Esophagus muscularis mucosa (tissue), 4 donors: ENCODE data around the gene SCGN. TPM values are rescaled to one million over a fixed set of nuclear protein-coding genes. Genes with fewer than 3 reads are reported as not detected.

Experiments
- DNase-seq: peaks from one replicate; pipeline ENCODE4 v3.0.0-alpha.2; 2017; ENCODE audit errors: extremely low spot score
- H3K27ac ChIP-seq, 4 donors: fragments of 200-600 bp; sonication (generic); replicated peaks in 1 of 4; 1 replicate in 3 of 4; 2 replicates in 1 of 4; pipeline ENCODE4 v1.5.1; 2016 to 2019; ENCODE audit warnings: mild to moderate bottlenecking in 1 of 4
- H3K27me3 ChIP-seq, 4 donors: fragments of 200-600 bp; sonication (generic); one replicate each; pipeline versions ENCODE4 v1.5.1 to v1.6.0; 2016 to 2019
- H3K36me3 ChIP-seq, 4 donors: fragments of 200-600 bp; sonication (generic); one replicate each; pipeline ENCODE4 v1.5.1; 2016 to 2019
- H3K4me1 ChIP-seq, 4 donors: fragments of 200-600 bp; sonication (generic); one replicate each; pipeline ENCODE4 v1.5.1; 2016 to 2019
- H3K4me3 ChIP-seq, 4 donors: fragments of 200-600 bp; sonication (generic); 1 replicate in 2 of 4; 2 replicates in 2 of 4; pipeline ENCODE4 v1.5.1; 2016 to 2019; ENCODE audit warnings: mild to moderate bottlenecking in 4 of 4, moderate library complexity in 1 of 4
- H3K9me3 ChIP-seq, 4 donors: fragments of 200-600 bp; sonication (generic); 1 replicate in 3 of 4; 2 replicates in 1 of 4; pipeline ENCODE4 v1.5.1; 2016 to 2019
- EP300 ChIP-seq: sonication (generic); formaldehyde crosslinking; IDR thresholded peaks from one replicate; pipeline ENCODE4 v1.6.1; 2017; ENCODE audit warnings: antibody characterized with exemption
- POLR2A ChIP-seq: fragments of 450-650 bp; IDR thresholded peaks from one replicate; pipeline ENCODE4 v1.6.1; 2017; ENCODE audit warnings: antibody characterized with exemption, moderate library complexity, mild to moderate bottlenecking, low read depth
- POLR2AphosphoS5 ChIP-seq, 2 donors: sonication (generic); formaldehyde crosslinking; IDR thresholded peaks; one replicate each; pipeline ENCODE4 v1.6.1; 2017; ENCODE audit warnings: antibody characterized with exemption in 2 of 2
- WGBS: methylation state at CpG from one replicate; pipeline ENCODE4 v1.1.5; 2018; 5-methylcytosine and 5-hydroxymethylcytosine counted together
- intact Hi-C: fragments of 100-400 bp; cut with DNase I; formaldehyde crosslinking; loops from one replicate; pipeline ENCODE4 v1.15.1; 2023
- total RNA-seq, 4 donors: library from RNA; depleted of rRNA; stranded (reverse); fragments of >200 nt; gene quantifications; one replicate each; pipeline versions ENCODE4 v1.1.0 to v1.2.1, GENCODE V29; 2016
- TF ChIP-seq, protein P1 (sequence below), 3 experiments: fragments of 200-600 bp in 2 of 3; fragments of 450-650 bp in 1 of 3; sonication (generic) in 2 of 3; IDR thresholded peaks; one replicate each; pipeline ENCODE4 v1.5.1; 2017 to 2019; ENCODE audit warnings: antibody characterized with exemption in 3 of 3, mild to moderate bottlenecking in 2 of 3, moderate library complexity in 1 of 3

The SCGN gene
- total RNA-seq, 4 donors from 2014 or later: 0.83 to 2.7 (median 1.7) TPM

DNA sequence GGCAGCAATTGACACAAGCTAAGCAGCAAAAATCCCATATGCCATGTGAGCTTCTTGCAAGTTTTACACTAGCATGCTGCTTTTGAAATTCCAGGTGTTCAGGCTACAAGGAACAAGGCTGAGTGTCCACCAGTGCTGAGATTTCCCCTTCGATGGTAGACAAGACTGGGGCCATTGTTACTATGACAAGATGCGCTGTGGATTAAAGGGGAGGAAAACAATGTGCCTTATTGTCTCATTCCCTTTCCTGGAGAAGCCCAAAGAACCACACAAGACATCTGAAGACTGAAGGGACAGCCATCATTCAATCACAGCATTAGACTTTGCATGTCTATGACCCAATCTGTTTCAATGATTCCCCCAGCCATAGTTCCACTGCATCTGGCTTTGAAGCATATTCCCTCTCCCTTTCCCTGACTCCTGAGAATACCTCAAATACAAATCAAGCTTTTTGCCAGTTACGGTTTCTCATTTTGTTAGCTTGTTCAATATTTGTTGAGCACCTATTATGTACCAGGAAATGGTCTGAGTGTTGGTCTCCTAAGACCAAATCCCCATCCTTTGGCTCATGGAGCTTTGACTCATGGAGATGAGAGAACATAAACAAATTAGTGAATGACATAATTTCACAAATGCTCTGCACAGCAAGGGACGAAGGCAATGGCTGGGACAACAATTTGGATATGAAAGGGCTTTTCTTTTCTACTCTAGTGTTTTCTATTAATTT lies 23.4 kb upstream of the SCGN start:
- no peaks in the 10 kb centered on the region for H3K4me1 ChIP-seq
- DNase-seq: no peak
- no peak overlapping the region for H3K4me3 ChIP-seq
- intact Hi-C loops: no loop called here
- peaks cover 0 to 9% (median 0%) of the 10 kb centered on the region in 4 donors for H3K27me3 ChIP-seq
- H3K9me3 ChIP-seq: no peaks in the 10 kb centered on the region
- no peak overlapping the region for H3K27ac ChIP-seq
- TF ChIP-seq POLR2A: no peak
- no peak for TF ChIP-seq EP300
- TF ChIP-seq POLR2AphosphoS5 (IDR thresholded peaks at IDR 0.05): no peak
- TF ChIP-seq, protein P1, sequence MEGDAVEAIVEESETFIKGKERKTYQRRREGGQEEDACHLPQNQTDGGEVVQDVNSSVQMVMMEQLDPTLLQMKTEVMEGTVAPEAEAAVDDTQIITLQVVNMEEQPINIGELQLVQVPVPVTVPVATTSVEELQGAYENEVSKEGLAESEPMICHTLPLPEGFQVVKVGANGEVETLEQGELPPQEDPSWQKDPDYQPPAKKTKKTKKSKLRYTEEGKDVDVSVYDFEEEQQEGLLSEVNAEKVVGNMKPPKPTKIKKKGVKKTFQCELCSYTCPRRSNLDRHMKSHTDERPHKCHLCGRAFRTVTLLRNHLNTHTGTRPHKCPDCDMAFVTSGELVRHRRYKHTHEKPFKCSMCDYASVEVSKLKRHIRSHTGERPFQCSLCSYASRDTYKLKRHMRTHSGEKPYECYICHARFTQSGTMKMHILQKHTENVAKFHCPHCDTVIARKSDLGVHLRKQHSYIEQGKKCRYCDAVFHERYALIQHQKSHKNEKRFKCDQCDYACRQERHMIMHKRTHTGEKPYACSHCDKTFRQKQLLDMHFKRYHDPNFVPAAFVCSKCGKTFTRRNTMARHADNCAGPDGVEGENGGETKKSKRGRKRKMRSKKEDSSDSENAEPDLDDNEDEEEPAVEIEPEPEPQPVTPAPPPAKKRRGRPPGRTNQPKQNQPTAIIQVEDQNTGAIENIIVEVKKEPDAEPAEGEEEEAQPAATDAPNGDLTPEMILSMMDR (IDR thresholded peaks at IDR 0.05): no peak
- no peaks in the 10 kb centered on the region for H3K36me3 ChIP-seq
- WGBS: 87% methylated on average over 4 of the region's 4 CpGs

DNA sequence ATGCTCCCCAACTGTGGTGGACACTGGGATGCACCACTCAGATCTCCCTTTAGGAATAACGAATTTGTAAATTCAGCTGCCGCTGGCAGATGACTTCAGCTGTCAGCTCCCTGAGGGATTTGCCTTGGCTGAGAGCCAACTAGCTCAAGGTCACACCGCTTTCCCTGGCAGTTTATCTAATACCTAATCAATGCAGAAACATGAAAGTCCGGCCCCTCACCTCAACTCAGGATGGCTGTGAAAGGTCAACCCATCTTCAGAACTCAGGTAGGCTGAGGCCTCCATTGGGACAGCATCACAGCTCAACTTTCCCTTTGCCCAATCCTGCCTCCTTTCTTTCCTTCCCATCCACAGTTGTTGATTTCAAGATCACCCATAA lies 22.8 kb upstream of the SCGN start:
- DNase-seq: no peak
- H3K9me3 ChIP-seq: no peaks in the 10 kb centered on the region
- WGBS: 62% methylated on average over 4 of the region's 4 CpGs
- H3K4me1 ChIP-seq: no peaks in the 10 kb centered on the region
- TF ChIP-seq POLR2A: no peak
- TF ChIP-seq POLR2AphosphoS5 (IDR thresholded peaks at IDR 0.05): no peak
- TF ChIP-seq EP300: no peak
- TF ChIP-seq, protein P1 (IDR thresholded peaks at IDR 0.05): no peak
- peaks cover 0 to 9% (median 0%) of the 10 kb centered on the region in 4 donors for H3K27me3 ChIP-seq
- no peak overlapping the region for H3K4me3 ChIP-seq
- intact Hi-C loops: no loop called here
- H3K27ac ChIP-seq: no peak overlapping the region
- no peaks in the 10 kb centered on the region for H3K36me3 ChIP-seq

DNA sequence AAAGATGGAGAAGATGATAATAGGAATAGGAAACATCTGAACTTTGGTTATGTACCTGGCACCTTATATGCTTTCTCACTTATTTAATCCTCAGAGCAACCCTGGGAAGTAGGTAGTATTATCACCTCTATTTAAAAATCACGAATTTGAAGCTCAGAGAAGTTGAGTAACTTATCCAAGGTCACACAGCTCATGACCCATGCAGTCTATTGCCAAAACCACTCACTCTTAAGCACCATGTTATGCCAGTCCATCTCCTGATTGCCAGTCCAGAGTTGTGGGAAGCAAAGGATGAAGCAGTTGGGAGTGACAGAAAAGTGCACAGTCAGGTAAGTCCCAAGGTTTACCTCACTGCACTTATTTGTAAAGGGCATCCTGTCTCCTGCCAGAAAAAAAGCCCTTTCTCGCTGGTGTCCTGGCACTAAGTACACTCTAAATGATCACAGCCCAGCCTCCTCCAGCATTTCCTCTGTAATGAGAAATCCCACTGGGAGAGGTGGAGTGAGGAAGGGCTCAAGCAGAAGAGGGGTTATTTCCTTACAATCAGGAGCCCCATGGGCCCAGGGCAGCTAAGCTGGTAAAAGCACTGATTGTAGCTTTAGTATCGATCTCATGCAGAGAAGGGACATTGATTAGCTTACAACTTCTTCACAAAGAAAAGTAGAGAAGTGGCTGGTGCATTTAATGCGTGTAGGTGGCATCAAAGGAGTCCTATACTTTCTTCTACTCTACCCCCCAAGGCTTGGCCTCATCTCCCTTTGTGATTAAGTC lies 21.3 kb upstream of the SCGN start:
- intact Hi-C loops: no loop called here
- Histone ChIP-seq H3K27ac (no peak overlapping the region), H3K27me3 (peaks cover 0 to 9% (median 0%) of the 10 kb centered on the region in 4 donors), H3K4me1 (no peaks in the 10 kb centered on the region), H3K36me3 (no peaks in the 10 kb centered on the region), H3K9me3 (no peaks in the 10 kb centered on the region), H3K4me3 (no peak overlapping the region)
- no peak for TF ChIP-seq EP300
- no peak for TF ChIP-seq POLR2AphosphoS5 (IDR thresholded peaks at IDR 0.05)
- TF ChIP-seq, protein P1 (IDR thresholded peaks at IDR 0.05): no peak
- TF ChIP-seq POLR2A: no peak
- 58% methylated on average over 4 of the region's 4 CpGs for WGBS
- no peak for DNase-seq

DNA sequence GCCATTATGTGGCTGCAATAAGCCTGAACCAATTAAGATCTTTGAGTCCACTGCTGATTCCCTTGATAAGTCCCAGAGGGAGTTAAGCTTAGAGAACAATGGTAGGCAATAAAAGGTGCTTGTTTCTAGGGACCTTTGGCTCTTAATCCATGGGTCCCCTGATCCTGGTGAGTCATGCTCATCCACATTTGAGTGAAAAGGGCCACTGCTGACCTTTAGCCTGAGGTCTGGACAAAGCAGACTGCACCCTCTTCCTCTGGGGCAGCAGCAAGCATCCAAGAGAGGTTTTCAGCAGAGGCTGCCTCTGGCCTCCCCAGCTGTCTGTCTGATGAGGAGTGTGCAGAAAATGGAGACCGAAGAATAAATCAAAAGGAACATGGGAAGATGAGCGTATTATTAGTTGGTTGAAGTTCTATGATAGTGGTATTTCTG lies 16.1 kb upstream of the SCGN start:
- Histone ChIP-seq H3K27me3 (peaks cover 0 to 11% (median 0%) of the 10 kb centered on the region in 4 donors), H3K9me3 (peaks cover 0 to 1% (median 0%) of the 10 kb centered on the region in 4 donors), H3K36me3 (no peaks in the 10 kb centered on the region), H3K4me3 (no peak overlapping the region), H3K27ac (no peak overlapping the region), H3K4me1 (no peaks in the 10 kb centered on the region)
- DNase-seq: no peak
- intact Hi-C loops: no loop called here
- no peak for TF ChIP-seq EP300
- TF ChIP-seq POLR2A: no peak
- TF ChIP-seq, protein P1 (IDR thresholded peaks at IDR 0.05): no peak
- no peak for TF ChIP-seq POLR2AphosphoS5 (IDR thresholded peaks at IDR 0.05)
- 91% methylated on average over 2 of the region's 2 CpGs for WGBS
